ENCODE data around the gene ADD3. TPM values are rescaled to one million over a fixed set of nuclear protein-coding genes. Genes with fewer than 3 reads are reported as not detected.

The ADD3 gene
- total and polyA plus RNA-seq, 2 donors from 2014 or later, result 56.9 to 79.2 TPM

DNA sequence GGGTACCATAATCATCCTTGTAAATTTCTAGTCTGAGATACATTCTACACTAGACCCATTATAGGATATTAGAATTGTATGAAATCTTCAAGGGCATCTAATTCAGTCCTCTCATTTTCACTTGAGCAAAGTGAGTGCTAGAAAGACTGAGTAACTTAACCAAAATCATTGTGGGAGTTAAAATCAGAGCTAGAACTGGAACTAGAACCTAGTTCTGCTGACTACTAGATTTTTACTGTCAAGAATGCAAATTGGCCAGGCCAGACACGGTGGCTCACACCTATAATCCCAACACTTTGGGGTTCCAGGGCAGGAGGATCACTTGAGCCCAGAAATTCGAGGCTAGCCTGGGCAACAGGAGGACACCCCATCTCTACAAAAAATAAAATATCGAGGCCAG, 53.9 kb downstream of the ADD3 start:
- FAIRE-seq, result no peak
- Histone ChIP-seq H3K9me3 (ENCODE audit: control insufficient read depth in 2 of 3, insufficient read depth in 1 of 3, low read length in 3 of 3) (no peaks in the 10 kb centered on the region), H3K36me3 (ENCODE audit: control insufficient read depth in 2 of 3, insufficient read depth in 3 of 3, low read length in 3 of 3) (no peaks in the 10 kb centered on the region), H3K4me3 (ENCODE audit: low read length in 3 of 3) (no peak overlapping the region), H3K9ac (ENCODE audit: low read length in 3 of 3) (no peak overlapping the region), H3K27me3 (ENCODE audit: control insufficient read depth, insufficient read depth, low read length) (no peaks in the 10 kb centered on the region), H3K27ac (ENCODE audit: low read depth in 2 of 2, low read length in 2 of 2) (no peak overlapping the region), H3K4me1 (ENCODE audit: control insufficient read depth in 2 of 3, insufficient read depth in 2 of 3, low read depth in 1 of 3, low read length in 3 of 3) (peaks cover 2 to 12% (median 8%) of the 10 kb centered on the region in 3 donors)
- no peak for DNase-seq
- TF ChIP-seq, protein P1, sequence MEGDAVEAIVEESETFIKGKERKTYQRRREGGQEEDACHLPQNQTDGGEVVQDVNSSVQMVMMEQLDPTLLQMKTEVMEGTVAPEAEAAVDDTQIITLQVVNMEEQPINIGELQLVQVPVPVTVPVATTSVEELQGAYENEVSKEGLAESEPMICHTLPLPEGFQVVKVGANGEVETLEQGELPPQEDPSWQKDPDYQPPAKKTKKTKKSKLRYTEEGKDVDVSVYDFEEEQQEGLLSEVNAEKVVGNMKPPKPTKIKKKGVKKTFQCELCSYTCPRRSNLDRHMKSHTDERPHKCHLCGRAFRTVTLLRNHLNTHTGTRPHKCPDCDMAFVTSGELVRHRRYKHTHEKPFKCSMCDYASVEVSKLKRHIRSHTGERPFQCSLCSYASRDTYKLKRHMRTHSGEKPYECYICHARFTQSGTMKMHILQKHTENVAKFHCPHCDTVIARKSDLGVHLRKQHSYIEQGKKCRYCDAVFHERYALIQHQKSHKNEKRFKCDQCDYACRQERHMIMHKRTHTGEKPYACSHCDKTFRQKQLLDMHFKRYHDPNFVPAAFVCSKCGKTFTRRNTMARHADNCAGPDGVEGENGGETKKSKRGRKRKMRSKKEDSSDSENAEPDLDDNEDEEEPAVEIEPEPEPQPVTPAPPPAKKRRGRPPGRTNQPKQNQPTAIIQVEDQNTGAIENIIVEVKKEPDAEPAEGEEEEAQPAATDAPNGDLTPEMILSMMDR (IDR thresholded peaks at IDR 0.05; ENCODE audit: borderline replicate concordance, extremely low read depth, insufficient read depth), result no peak
- intact Hi-C loops (cut with DNase I), result no loop called here

DNA sequence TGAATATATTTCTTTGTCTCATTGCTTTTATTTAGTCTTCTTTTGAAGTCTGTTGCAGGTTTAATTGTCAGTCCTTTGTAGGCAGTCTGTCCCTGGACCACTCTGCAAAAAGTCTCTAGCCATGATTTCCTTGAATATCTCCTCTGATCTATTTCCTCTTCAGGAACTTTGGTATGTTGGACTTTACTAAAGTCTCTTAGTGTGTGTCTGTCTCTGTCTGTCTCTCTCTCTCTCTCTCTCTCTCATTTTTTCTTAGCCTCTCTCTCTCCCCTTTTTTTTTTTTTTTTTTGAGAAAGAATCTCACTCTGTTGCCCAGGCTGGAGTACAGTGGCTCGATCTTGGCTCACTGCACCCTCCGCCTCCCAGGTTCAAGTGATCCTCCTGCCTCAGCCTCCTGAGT, 57.5 kb downstream of the ADD3 start:
- Histone ChIP-seq H3K36me3 (ENCODE audit: control insufficient read depth in 2 of 3, insufficient read depth in 3 of 3, low read length in 3 of 3) (no peaks in the 10 kb centered on the region), H3K4me1 (ENCODE audit: control insufficient read depth in 2 of 3, insufficient read depth in 2 of 3, low read depth in 1 of 3, low read length in 3 of 3) (peaks cover 3 to 17% (median 11%) of the 10 kb centered on the region in 3 donors), H3K9me3 (ENCODE audit: control insufficient read depth in 2 of 3, insufficient read depth in 1 of 3, low read length in 3 of 3) (no peaks in the 10 kb centered on the region), H3K9ac (ENCODE audit: low read length in 3 of 3) (no peak overlapping the region), H3K27ac (ENCODE audit: low read depth in 2 of 2, low read length in 2 of 2) (no peak overlapping the region), H3K27me3 (ENCODE audit: control insufficient read depth, insufficient read depth, low read length) (no peaks in the 10 kb centered on the region), H3K4me3 (ENCODE audit: low read length in 3 of 3) (no peak overlapping the region)
- no peak for DNase-seq
- intact Hi-C loops (cut with DNase I), result no loop called here
- FAIRE-seq, result no peak
- TF ChIP-seq, protein P1 (IDR thresholded peaks at IDR 0.05; ENCODE audit: borderline replicate concordance, extremely low read depth, insufficient read depth), result no peak

DNA sequence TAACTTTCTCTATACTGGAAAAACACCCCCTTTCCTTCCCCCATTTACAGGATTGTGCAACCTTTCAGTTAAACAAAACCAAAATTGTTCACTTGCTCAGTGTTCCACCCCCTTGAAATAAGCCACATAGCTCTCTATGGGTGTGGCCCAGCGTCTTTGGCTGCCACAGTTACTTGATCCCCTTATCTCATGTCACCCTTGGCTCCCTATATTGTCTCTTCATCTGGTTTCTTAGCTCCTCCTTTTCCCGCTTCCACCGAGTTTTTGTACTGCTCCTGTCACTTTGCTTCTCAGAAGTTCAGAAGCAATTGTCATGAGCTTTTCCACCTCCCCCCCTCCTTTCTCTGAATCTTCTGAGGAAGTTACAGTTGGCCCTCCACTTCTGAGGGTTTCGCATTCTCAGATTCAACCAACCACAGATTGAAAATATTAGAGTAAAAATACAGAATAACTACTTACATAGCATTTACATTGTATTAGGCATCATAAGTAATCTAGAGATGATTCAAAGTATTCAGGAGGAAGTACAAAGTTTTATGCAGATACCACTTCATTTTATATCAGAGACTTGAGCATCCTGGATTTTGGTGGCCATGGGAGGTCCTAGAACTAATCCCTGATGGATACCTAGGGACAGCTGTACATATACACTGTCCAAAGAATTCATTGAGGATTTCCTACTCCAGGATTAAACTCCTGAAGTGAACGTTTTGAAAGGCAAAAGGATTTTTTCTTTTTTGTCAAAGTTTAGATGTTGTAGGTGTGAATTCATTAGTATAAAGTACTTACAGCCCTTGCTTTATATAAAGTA, 60.4 kb downstream of the ADD3 start:
- DNase-seq (peak in 1 of 5 donors; percentile 20), FAIRE-seq (no peak)
- H3K27ac ChIP-seq (ENCODE audit: low read depth in 2 of 2, low read length in 2 of 2), result peak overlapping the region in 1 of 2 donors; percentile 34
- no peak overlapping the region for H3K9ac ChIP-seq (ENCODE audit: low read length in 3 of 3)
- TF ChIP-seq, protein P1 (IDR thresholded peaks at IDR 0.05; ENCODE audit: borderline replicate concordance, extremely low read depth, insufficient read depth), result no peak
- H3K4me3 ChIP-seq (ENCODE audit: low read length in 3 of 3), result no peak overlapping the region
- no peaks in the 10 kb centered on the region for H3K36me3 ChIP-seq (ENCODE audit: control insufficient read depth in 2 of 3, insufficient read depth in 3 of 3, low read length in 3 of 3)
- peaks cover 3 to 14% (median 9%) of the 10 kb centered on the region in 3 donors for H3K4me1 ChIP-seq (ENCODE audit: control insufficient read depth in 2 of 3, insufficient read depth in 2 of 3, low read depth in 1 of 3, low read length in 3 of 3)
- intact Hi-C loops (cut with DNase I), result no loop called here
- H3K27me3 ChIP-seq (ENCODE audit: control insufficient read depth, insufficient read depth, low read length), result no peaks in the 10 kb centered on the region
- H3K9me3 ChIP-seq (ENCODE audit: control insufficient read depth in 2 of 3, insufficient read depth in 1 of 3, low read length in 3 of 3), result no peaks in the 10 kb centered on the region
